ENCODE data around the gene CEP131. TPM values are rescaled to one million over a fixed set of nuclear protein-coding genes. Genes with fewer than 3 reads are reported as not detected.

CEP131 gene
- total and polyA plus RNA-seq, 4 donors, result 7.2 to 26.6 (median 18.3) TPM

DNA sequence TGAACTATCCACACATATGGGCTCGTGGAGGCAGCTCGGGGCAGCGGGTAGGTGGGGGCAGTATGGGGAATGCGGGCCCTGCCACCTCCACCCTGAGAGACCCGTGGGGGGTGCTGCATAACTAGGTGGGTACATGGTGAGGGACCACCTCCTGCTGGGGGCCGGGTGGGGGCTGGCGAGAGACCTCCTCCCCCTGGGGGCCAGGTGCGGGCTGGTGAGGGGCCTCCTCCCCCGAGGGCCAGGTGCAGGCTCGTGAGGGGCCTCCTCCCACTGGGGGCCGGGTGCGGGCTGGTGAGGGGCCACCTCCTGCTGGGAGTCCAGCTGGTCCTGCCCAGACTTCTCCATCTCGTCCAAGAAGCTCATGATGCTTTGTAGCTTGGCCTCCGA is 25.4 kb downstream of the CEP131 start:
- Histone ChIP-seq H3K4me3 (ENCODE audit: low read depth, low read length) (no peak overlapping the region), H3K27me3 (ENCODE audit: control insufficient read depth, insufficient read depth, low read length) (no peaks in the 10 kb centered on the region), H3K4me1 (ENCODE audit: control insufficient read depth, insufficient read depth, low read length) (peaks cover 9% of the 10 kb centered on the region), H3K27ac (ENCODE audit: low read depth, low read length) (no peak overlapping the region), H3K36me3 (ENCODE audit: control insufficient read depth, insufficient read depth, low read length) (peaks cover 99% of the 10 kb centered on the region), H3K9me3 (ENCODE audit: control insufficient read depth, insufficient read depth, low read length) (no peaks in the 10 kb centered on the region)
- DNase-seq (ENCODE audit: low read depth in 4 of 6, low spot score in 6 of 6), result no peak
- 84% methylated on average over 9 of the region's 14 CpGs for WGBS (ENCODE audit: insufficient coverage)

DNA sequence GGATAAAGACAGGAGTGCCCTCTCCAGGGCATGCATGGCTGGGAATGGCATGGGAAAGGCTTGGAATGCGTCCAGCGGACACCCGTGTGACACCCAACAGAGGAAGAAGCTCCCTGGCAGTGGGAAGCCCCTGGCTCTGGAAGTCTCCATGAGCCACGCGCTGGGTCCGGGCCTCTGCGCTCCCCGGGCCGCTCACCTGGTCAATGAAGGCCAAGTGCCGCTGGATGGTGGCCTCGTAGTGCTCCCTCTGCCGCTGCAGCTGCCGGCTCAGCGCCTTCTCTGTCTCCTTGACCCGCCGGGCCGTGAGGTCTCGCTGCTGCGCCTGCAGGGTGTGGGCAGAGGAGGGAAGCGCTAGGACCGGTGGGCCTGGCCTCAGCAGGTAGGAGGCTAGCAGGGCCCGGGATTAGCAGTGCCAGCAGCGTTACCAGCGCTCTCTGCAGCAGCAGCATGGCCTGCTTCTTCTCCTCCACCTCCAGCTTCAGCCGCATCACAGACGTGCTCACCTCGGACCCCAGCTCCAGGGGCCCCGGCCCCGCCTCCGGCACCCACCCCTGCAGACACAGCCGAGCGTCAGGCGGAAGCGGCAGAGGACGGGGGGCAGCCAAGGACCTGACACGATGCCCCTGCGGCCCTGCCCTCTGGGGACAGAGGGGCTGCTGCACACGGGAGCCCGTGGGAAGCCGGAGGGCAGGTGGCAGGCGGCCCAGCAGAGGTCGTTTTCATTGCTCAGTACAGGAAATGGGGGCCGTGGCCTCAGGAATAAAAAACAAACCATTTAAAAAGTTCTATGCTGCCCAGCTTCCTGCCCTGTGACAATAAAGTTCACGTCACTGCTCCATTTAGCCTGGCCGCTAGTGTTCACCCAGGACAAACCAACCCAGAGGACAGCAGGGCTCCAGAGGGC is 26.0 kb downstream of the CEP131 start:
- Histone ChIP-seq H3K9me3 (ENCODE audit: control insufficient read depth, insufficient read depth, low read length) (no peaks in the 10 kb centered on the region), H3K4me1 (ENCODE audit: control insufficient read depth, insufficient read depth, low read length) (peaks cover 9% of the 10 kb centered on the region), H3K27me3 (ENCODE audit: control insufficient read depth, insufficient read depth, low read length) (no peaks in the 10 kb centered on the region), H3K36me3 (ENCODE audit: control insufficient read depth, insufficient read depth, low read length) (peaks cover 100% of the 10 kb centered on the region), H3K27ac (ENCODE audit: low read depth, low read length) (no peak overlapping the region), H3K4me3 (ENCODE audit: low read depth, low read length) (no peak overlapping the region)
- 90% methylated on average over 45 of the region's 45 CpGs for WGBS (ENCODE audit: insufficient coverage)
- DNase-seq (ENCODE audit: low read depth in 4 of 6, low spot score in 6 of 6), result no peak

DNA sequence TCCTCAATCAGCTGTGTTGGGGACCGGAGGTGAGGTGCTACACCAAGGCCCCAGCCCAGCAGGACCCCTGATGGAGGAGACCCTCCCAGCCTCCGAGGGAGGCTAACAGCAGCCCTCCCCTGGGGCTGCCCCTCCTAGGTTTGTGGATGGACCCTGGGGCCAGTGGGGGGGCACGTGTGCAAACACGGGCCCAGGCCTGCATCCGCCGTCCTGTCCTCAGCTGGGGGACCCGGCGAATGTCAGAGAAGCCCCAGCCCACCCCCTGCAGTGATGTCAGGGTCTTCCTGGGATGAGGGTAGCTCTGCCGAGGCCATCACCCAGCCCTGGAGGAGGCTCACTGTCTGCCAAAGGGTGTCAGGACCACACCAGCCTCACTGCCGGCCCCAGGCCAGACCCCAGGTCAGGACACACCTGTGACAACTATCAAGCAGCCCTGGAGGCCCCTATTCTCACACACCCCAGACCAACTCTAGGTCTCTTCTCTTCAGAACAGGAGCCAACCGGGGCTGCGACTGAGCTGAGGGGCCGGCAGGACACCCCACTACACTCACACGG is 26.7 kb downstream of the CEP131 start:
- Histone ChIP-seq H3K4me1 (ENCODE audit: control insufficient read depth, insufficient read depth, low read length) (peaks cover 9% of the 10 kb centered on the region), H3K9me3 (ENCODE audit: control insufficient read depth, insufficient read depth, low read length) (no peaks in the 10 kb centered on the region), H3K27ac (ENCODE audit: low read depth, low read length) (no peak overlapping the region), H3K4me3 (ENCODE audit: low read depth, low read length) (no peak overlapping the region), H3K36me3 (ENCODE audit: control insufficient read depth, insufficient read depth, low read length) (peaks cover 100% of the 10 kb centered on the region), H3K27me3 (ENCODE audit: control insufficient read depth, insufficient read depth, low read length) (no peaks in the 10 kb centered on the region)
- WGBS (ENCODE audit: insufficient coverage), result 94% methylated on average over 14 of the region's 14 CpGs
- DNase-seq (ENCODE audit: low read depth in 4 of 6, low spot score in 6 of 6), result no peak

DNA sequence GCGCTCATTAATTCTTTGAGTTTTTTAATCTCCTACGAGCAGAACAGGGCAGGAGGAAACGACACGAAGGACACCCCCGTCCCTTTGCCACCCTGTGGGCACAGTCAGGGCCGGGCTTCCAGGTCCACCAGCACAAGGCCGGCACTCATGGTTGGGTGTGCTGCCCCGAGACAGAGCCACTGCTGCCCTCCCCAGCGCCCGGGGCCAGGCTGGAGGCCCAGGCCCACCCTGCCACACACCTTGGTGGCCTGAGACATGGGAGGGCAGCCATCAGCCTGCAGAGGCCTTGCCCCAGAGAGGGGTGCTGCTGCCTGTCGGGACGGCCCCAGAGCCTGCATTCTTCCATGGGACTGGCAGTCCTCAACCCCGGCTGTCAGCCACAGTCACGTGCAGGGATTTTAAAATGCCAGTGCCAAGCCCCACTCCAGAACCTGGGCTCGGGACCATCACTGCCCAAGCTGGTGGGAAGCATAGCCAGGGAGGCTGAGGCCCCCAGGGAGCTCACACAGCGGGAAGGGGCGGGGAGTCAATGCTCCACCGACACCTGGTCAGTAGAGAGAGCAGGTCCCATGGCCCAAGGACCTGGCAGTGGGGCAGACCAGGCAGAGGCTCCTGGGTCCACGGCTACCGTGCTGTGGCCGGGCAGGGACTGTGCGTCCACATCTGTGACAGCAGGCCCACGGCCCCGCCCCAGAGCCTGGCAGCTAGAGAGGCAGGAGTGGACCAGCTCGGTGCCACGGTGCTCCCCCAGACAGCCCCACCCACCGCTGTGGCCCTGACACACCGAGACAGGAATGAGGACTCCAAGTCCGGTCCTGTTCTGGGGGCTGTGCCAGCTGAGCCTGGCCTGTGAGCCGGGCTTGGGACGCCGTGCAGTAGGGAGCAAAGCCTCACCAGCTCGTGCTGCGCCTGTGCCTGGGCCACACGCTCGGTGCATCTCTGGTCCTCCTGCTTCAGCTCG is 27.5 kb downstream of the CEP131 start:
- Histone ChIP-seq H3K9me3 (ENCODE audit: control insufficient read depth, insufficient read depth, low read length) (no peaks in the 10 kb centered on the region), H3K4me3 (ENCODE audit: low read depth, low read length) (no peak overlapping the region), H3K27ac (ENCODE audit: low read depth, low read length) (no peak overlapping the region), H3K4me1 (ENCODE audit: control insufficient read depth, insufficient read depth, low read length) (peaks cover 4% of the 10 kb centered on the region), H3K27me3 (ENCODE audit: control insufficient read depth, insufficient read depth, low read length) (no peaks in the 10 kb centered on the region), H3K36me3 (ENCODE audit: control insufficient read depth, insufficient read depth, low read length) (peaks cover 100% of the 10 kb centered on the region)
- 95% methylated on average over 37 of the region's 37 CpGs for WGBS (ENCODE audit: insufficient coverage)
- no peak for DNase-seq (ENCODE audit: low read depth in 4 of 6, low spot score in 6 of 6)

DNA sequence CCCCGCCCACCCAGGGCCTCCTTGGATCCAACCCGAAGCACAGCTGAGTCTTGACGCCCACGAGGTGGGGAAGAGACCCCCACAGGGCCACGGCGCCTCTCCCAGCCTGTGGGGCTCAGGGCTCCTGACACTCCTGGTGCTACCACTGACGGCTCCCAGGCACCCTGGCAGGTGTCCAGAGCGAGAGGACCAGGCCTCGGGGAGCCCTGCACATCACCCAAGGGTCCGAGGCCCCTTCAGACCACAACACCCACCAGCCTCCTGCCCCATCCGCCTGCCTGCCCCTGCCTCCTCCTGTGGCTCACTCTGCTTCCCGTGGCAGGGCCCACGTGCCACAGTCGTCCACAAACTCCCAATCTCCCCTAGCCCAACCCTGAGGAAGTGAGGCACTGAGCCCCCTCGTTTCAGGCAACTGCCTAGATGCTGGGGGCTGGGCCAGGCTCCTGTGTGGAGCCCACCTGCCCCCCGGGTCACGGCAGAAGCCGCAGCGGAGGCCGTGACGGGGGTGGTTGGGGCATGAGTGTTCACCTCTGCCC is 28.5 kb downstream of the CEP131 start:
- H3K27me3 ChIP-seq (ENCODE audit: control insufficient read depth, insufficient read depth, low read length), result no peaks in the 10 kb centered on the region
- H3K4me3 ChIP-seq (ENCODE audit: low read depth, low read length), result no peak overlapping the region
- no peak for DNase-seq (ENCODE audit: low read depth in 4 of 6, low spot score in 6 of 6)
- H3K4me1 ChIP-seq (ENCODE audit: control insufficient read depth, insufficient read depth, low read length), result peaks cover 4% of the 10 kb centered on the region
- H3K27ac ChIP-seq (ENCODE audit: low read depth, low read length), result no peak overlapping the region
- H3K9me3 ChIP-seq (ENCODE audit: control insufficient read depth, insufficient read depth, low read length), result no peaks in the 10 kb centered on the region
- WGBS (ENCODE audit: insufficient coverage), result 93% methylated on average over 21 of the region's 21 CpGs
- peaks cover 100% of the 10 kb centered on the region for H3K36me3 ChIP-seq (ENCODE audit: control insufficient read depth, insufficient read depth, low read length)

DNA sequence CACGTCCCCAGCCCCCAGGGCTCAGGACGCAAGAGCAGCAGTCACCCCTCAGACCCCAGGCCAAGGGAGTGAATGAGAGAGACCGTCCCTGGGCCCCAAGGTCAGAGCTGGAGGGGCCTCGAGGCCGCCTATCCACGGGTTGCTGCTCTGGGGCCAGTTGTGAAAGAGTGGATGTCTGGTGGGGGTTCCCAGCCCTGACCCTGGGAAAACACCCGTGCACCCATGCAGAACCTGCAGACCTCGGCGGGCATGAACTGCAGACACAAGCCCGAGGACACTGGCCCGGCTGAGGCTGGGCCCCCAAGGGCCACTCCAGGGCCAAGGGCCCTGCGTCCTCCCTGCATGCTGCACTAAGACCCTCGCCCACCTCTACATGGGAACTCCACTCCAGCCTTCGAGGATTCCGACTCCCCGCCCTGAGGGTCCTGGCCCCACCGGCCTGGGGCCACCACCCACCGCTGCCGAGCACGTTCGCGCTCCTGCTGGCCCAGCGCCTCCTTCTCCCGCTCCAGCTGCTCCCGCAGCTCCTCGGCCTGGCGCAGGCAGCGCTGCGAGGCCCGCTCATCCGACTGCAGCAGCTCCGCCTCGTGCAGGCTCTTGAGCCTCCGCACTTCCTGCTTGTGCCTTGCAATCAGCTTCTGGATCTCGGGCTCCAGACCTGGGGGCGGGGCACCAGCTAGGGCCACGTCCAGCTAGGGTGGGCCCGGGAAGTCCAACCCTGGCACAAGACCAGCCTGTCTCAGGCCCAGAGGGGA is 29.1 kb downstream of the CEP131 start:
- H3K36me3 ChIP-seq (ENCODE audit: control insufficient read depth, insufficient read depth, low read length), result peaks cover 100% of the 10 kb centered on the region
- peaks cover 4% of the 10 kb centered on the region for H3K4me1 ChIP-seq (ENCODE audit: control insufficient read depth, insufficient read depth, low read length)
- no peak overlapping the region for H3K4me3 ChIP-seq (ENCODE audit: low read depth, low read length)
- H3K27ac ChIP-seq (ENCODE audit: low read depth, low read length), result no peak overlapping the region
- 91% methylated on average over 38 of the region's 38 CpGs for WGBS (ENCODE audit: insufficient coverage)
- H3K9me3 ChIP-seq (ENCODE audit: control insufficient read depth, insufficient read depth, low read length), result no peaks in the 10 kb centered on the region
- no peak for DNase-seq (ENCODE audit: low read depth in 4 of 6, low spot score in 6 of 6)
- no peaks in the 10 kb centered on the region for H3K27me3 ChIP-seq (ENCODE audit: control insufficient read depth, insufficient read depth, low read length)

DNA sequence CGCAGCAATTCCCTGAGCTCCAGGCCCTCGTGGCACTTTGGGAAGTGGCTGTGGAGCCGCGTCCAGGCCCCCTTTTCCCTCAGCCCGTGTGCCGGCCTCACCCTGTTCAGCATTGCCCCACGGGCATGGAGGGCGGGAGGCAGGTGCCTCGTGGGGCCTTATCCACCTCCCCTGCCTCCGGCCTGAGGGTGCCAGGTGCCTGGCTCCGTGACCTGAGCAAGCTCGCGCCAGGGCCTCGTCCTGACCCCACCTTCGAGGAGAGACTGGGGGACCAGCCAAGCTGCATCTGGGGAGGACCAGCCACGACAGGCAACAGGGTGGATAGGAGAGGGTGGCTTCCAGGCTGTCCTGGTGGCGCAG is 29.7 kb downstream of the CEP131 start:
- H3K27ac ChIP-seq (ENCODE audit: low read depth, low read length), result no peak overlapping the region
- H3K4me1 ChIP-seq (ENCODE audit: control insufficient read depth, insufficient read depth, low read length), result peaks cover 4% of the 10 kb centered on the region
- H3K9me3 ChIP-seq (ENCODE audit: control insufficient read depth, insufficient read depth, low read length), result no peaks in the 10 kb centered on the region
- H3K36me3 ChIP-seq (ENCODE audit: control insufficient read depth, insufficient read depth, low read length), result peaks cover 100% of the 10 kb centered on the region
- H3K27me3 ChIP-seq (ENCODE audit: control insufficient read depth, insufficient read depth, low read length), result no peaks in the 10 kb centered on the region
- no peak overlapping the region for H3K4me3 ChIP-seq (ENCODE audit: low read depth, low read length)
- no peak for DNase-seq (ENCODE audit: low read depth in 4 of 6, low spot score in 6 of 6)
- WGBS (ENCODE audit: insufficient coverage), result 93% methylated on average over 17 of the region's 17 CpGs

DNA sequence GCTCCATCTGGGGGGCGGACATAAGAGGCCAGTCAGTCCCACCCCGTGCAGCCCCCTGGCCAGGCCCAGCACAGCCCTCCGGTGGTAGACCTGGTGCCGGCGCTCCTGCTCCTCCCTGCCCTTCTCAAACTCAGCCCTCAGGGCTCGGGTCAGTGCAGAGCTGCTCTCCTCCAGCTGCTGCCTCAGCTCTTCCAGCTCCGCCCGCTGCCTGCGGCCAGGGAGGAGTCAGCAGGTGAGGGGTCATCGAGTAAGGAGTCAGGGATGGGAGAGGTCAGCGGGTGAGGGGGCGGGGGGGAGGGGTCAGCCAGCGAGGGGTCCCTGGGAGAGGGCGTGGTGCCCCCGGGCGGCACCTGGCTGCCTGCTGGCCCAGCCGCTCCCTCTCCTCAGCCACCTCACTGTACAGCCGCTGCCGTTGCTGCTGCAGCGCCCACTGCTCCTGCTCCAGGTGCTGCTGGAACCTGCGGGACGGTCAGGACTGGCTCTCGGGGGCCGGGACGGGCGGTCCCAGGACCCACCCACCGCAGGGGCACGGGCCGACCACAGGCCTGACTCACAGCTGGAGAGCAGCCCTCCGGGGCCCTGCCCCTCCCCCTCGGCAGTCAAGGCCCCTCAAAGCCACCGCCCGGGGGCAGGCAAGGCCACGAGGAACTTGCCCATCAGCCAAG is 30.2 kb downstream of the CEP131 start:
- 76% methylated on average over 28 of the region's 34 CpGs for WGBS (ENCODE audit: insufficient coverage)
- Histone ChIP-seq H3K4me1 (ENCODE audit: control insufficient read depth, insufficient read depth, low read length) (peaks cover 4% of the 10 kb centered on the region), H3K27me3 (ENCODE audit: control insufficient read depth, insufficient read depth, low read length) (no peaks in the 10 kb centered on the region), H3K36me3 (ENCODE audit: control insufficient read depth, insufficient read depth, low read length) (peaks cover 100% of the 10 kb centered on the region), H3K27ac (ENCODE audit: low read depth, low read length) (no peak overlapping the region), H3K4me3 (ENCODE audit: low read depth, low read length) (no peak overlapping the region), H3K9me3 (ENCODE audit: control insufficient read depth, insufficient read depth, low read length) (no peaks in the 10 kb centered on the region)
- no peak for DNase-seq (ENCODE audit: low read depth in 4 of 6, low spot score in 6 of 6)
